ENCODE measurements around the gene WNT4. TPM values are rescaled to one million over a fixed set of nuclear protein-coding genes. Genes with fewer than 3 reads are reported as not detected.

The WNT4 gene
- total RNA-seq, 1 experiment from 2014 or later, result 0.92 TPM

DNA sequence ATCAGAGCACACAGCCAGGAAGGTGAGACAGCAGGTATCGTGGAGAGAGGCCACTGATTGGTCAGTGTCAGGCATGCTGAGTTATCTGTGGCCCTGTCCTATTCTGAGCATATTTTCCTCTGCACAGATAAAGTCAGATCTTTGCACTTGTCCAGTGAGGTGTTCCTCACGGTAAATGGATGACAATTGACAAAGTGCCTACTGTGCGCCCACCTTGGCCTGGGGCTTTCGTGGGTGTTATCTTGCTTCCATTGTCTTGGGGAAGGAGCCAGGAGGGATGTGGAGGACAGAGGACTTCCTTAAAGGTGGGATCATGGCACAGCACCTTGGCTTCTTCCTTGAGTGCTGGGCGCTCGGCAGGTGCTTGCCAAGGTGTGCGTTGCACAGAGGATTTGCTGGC, 46.0 kb upstream of the WNT4 start:
- Histone ChIP-seq H3K27ac (ENCODE audit: low read length) (no peak overlapping the region), H3K27me3 (ENCODE audit: control insufficient read depth, insufficient read depth, low read length) (no peaks in the 10 kb centered on the region), H3K4me1 (ENCODE audit: control insufficient read depth, insufficient read depth, low read length) (no peaks in the 10 kb centered on the region), H3K36me3 (ENCODE audit: control insufficient read depth, insufficient read depth, low read length) (no peaks in the 10 kb centered on the region), H3K9me3 (ENCODE audit: control insufficient read depth, insufficient read depth, low read depth, low read length) (no peaks in the 10 kb centered on the region), H3K4me3 (ENCODE audit: low read depth in 2 of 2, low read length in 2 of 2) (no peak overlapping the region)
- TF ChIP-seq, protein P1, sequence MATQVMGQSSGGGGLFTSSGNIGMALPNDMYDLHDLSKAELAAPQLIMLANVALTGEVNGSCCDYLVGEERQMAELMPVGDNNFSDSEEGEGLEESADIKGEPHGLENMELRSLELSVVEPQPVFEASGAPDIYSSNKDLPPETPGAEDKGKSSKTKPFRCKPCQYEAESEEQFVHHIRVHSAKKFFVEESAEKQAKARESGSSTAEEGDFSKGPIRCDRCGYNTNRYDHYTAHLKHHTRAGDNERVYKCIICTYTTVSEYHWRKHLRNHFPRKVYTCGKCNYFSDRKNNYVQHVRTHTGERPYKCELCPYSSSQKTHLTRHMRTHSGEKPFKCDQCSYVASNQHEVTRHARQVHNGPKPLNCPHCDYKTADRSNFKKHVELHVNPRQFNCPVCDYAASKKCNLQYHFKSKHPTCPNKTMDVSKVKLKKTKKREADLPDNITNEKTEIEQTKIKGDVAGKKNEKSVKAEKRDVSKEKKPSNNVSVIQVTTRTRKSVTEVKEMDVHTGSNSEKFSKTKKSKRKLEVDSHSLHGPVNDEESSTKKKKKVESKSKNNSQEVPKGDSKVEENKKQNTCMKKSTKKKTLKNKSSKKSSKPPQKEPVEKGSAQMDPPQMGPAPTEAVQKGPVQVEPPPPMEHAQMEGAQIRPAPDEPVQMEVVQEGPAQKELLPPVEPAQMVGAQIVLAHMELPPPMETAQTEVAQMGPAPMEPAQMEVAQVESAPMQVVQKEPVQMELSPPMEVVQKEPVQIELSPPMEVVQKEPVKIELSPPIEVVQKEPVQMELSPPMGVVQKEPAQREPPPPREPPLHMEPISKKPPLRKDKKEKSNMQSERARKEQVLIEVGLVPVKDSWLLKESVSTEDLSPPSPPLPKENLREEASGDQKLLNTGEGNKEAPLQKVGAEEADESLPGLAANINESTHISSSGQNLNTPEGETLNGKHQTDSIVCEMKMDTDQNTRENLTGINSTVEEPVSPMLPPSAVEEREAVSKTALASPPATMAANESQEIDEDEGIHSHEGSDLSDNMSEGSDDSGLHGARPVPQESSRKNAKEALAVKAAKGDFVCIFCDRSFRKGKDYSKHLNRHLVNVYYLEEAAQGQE (IDR thresholded peaks at IDR 0.05; ENCODE audit: insufficient read depth in 1 of 2, low read depth in 2 of 2, low read length in 1 of 2), result no peak
- no peak for TF ChIP-seq SIN3A (IDR thresholded peaks at IDR 0.05; ENCODE audit: borderline replicate concordance, insufficient read depth, low read depth, low read length)
- no peak for TF ChIP-seq POLR2AphosphoS5 (IDR thresholded peaks at IDR 0.05; ENCODE audit: low read depth, low read length)
- TF ChIP-seq, protein P2, sequence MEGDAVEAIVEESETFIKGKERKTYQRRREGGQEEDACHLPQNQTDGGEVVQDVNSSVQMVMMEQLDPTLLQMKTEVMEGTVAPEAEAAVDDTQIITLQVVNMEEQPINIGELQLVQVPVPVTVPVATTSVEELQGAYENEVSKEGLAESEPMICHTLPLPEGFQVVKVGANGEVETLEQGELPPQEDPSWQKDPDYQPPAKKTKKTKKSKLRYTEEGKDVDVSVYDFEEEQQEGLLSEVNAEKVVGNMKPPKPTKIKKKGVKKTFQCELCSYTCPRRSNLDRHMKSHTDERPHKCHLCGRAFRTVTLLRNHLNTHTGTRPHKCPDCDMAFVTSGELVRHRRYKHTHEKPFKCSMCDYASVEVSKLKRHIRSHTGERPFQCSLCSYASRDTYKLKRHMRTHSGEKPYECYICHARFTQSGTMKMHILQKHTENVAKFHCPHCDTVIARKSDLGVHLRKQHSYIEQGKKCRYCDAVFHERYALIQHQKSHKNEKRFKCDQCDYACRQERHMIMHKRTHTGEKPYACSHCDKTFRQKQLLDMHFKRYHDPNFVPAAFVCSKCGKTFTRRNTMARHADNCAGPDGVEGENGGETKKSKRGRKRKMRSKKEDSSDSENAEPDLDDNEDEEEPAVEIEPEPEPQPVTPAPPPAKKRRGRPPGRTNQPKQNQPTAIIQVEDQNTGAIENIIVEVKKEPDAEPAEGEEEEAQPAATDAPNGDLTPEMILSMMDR (IDR thresholded peaks at IDR 0.05), result no peak
- TF ChIP-seq TCF7L2 (IDR thresholded peaks at IDR 0.05; ENCODE audit: low read depth, low read length), result no peak
- in situ Hi-C loops (cut with HindIII; ENCODE audit: low pct_unique_long_range_greater_than_20kb, low sequenced_read_pairs) (no loop called here), intact Hi-C loops (cut with micrococcal nuclease; ENCODE audit: unreplicated experiment) (no loop called here)
- ChIA-PET CTCF (no interaction called here), POLR2A (no interaction called here)
- DNase-seq (ENCODE audit: low read depth, low spot score), result no peak
- no TSS peak for BruUV-seq (replicated peaks)
- ATAC-seq, result no peak

DNA sequence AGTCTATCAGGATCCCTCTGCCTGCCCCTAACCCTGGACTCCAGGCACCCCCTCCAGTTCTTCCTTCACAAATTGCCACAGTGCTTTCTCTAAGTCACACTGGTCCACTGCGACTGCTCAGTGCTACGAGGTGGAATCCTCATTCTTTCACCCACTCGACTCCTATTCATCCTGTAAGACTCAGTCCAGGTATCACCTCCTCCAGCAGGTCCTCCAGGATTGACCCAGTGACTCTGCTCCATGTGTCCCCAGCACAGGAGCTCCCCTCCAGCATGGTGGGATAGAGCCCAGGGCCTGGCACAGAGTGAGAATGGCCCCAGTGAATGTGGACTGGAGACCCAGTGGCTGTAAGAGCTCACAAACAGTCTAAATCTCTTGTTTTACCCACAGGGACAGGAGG, 45.5 kb upstream of the WNT4 start:
- Histone ChIP-seq H3K4me1 (ENCODE audit: control insufficient read depth, insufficient read depth, low read length) (no peaks in the 10 kb centered on the region), H3K9me3 (ENCODE audit: control insufficient read depth, insufficient read depth, low read depth, low read length) (no peaks in the 10 kb centered on the region), H3K27ac (ENCODE audit: low read length) (no peak overlapping the region), H3K4me3 (ENCODE audit: low read depth in 2 of 2, low read length in 2 of 2) (no peak overlapping the region), H3K27me3 (ENCODE audit: control insufficient read depth, insufficient read depth, low read length) (no peaks in the 10 kb centered on the region), H3K36me3 (ENCODE audit: control insufficient read depth, insufficient read depth, low read length) (no peaks in the 10 kb centered on the region)
- intact Hi-C loops (cut with micrococcal nuclease; ENCODE audit: unreplicated experiment), result no loop called here
- no TSS peak for BruUV-seq (replicated peaks)
- DNase-seq (ENCODE audit: low read depth, low spot score) (no peak), ATAC-seq (no peak)
- TF ChIP-seq, protein P1 (IDR thresholded peaks at IDR 0.05; ENCODE audit: insufficient read depth in 1 of 2, low read depth in 2 of 2, low read length in 1 of 2), result no peak
- TF ChIP-seq POLR2AphosphoS5 (IDR thresholded peaks at IDR 0.05; ENCODE audit: low read depth, low read length), result no peak
- TF ChIP-seq TCF7L2 (IDR thresholded peaks at IDR 0.05; ENCODE audit: low read depth, low read length), result no peak
- TF ChIP-seq, protein P2 (IDR thresholded peaks at IDR 0.05), result no peak
- TF ChIP-seq SIN3A (IDR thresholded peaks at IDR 0.05; ENCODE audit: borderline replicate concordance, insufficient read depth, low read depth, low read length), result no peak
- CTCF ChIA-PET, result no interaction called here
- in situ Hi-C loops (cut with HindIII; ENCODE audit: low pct_unique_long_range_greater_than_20kb, low sequenced_read_pairs), result no loop called here
- POLR2A ChIA-PET, result no interaction called here
